ENCODE results near the gene HOXB2. TPM values are rescaled to one million over a fixed set of nuclear protein-coding genes. Genes with fewer than 3 reads are reported as not detected.

HOXB2 gene
- total and polyA plus RNA-seq, 2 of the 8 experiments (the other 6 are each of a cell fraction or from before 2014, with no cell fraction given): not detected

DNA sequence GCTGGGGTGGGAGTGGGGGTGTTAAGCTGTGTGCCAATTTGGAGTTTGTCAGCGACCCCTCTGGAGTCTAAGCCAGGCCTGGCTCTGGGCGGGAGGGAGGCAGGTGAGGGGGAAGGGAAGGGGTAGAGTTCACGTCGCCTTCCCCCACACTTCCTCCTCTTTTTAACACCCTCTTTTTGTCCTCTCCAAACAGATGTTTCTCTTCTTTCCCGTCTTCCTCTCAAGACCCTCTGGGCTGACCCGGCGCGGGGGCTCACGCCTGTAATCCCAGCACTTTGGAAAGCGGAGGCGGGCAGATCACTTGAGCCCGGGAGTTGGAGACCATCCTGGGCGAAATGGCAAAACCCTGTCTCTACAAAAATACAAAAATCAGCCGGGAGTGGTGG, 17.4 kb downstream of the HOXB2 start:
- peak overlapping the region; percentile 31 to 70 for H3K4me2 ChIP-seq (ENCODE audit: insufficient read depth in 1 of 2, low read depth in 2 of 2, low read length in 2 of 2)
- WGBS, 2 experiments (ENCODE audit: extremely low coverage in 1 of 2, insufficient coverage in 1 of 2, insufficient read length in 1 of 2, insufficient replicate concordance in 2 of 2, low coverage in 1 of 2, low lambda C conversion rate in 2 of 2, missing lambda C conversion rate in 1 of 2): 7% methylated on average over 10 of the region's 14 CpGs; no CpG with 5 or more reads in 1 of the 2 experiments
- DNase-seq (ENCODE audit: low read depth in 1 of 2, low spot score in 2 of 2) (no peak), FAIRE-seq (no peak)
- H2AK5ac ChIP-seq (ENCODE audit: low read depth, low read length): no peak overlapping the region
- H2BK5ac ChIP-seq (ENCODE audit: low read depth, low read length): peak overlapping the region; percentile 40; the same call in 1 of the 2 replicates
- H2AFZ ChIP-seq (ENCODE audit: low read length): no peak overlapping the region
- H3K9ac ChIP-seq (replicated peaks in 1 of 4; ENCODE audit: extremely low read depth in 1 of 4, low read depth in 3 of 4, low read length in 3 of 4): no peak overlapping the region
- H4K20me1 ChIP-seq (replicated peaks in 1 of 2; ENCODE audit: control insufficient read depth in 1 of 2, insufficient read depth in 2 of 2, low read length in 2 of 2): peaks cover 6 to 11% of the 10 kb centered on the region in 2 experiments
- no peak overlapping the region for H2BK120ac ChIP-seq (replicated peaks; ENCODE audit: low read depth, low read length)
- no peak overlapping the region for H3K27ac ChIP-seq (ENCODE audit: low read depth, low read length)
- H3K27me3 ChIP-seq (replicated peaks in 1 of 4; ENCODE audit: control insufficient read depth in 3 of 4, extremely low read depth in 1 of 4, insufficient read depth in 3 of 4, low read length in 3 of 4): peaks cover 82 to 100% (median 97%) of the 10 kb centered on the region in 4 experiments
- H3K79me1 ChIP-seq (ENCODE audit: low read depth, low read length): no peaks in the 10 kb centered on the region
- no peak overlapping the region for H3K56ac ChIP-seq (replicated peaks; ENCODE audit: insufficient read length, low read depth, low read length)
- H2BK15ac ChIP-seq (ENCODE audit: low read length): peak overlapping the region; percentile 46; the same call in 1 of the 2 replicates
- ChIA-PET CTCF (ENCODE audit: partially characterized antibody) (interaction anchor here (0.6 to 1.8 kb wide), 6 partner anchors 16 to 95 kb away, joined by 3 to 5 read pairs (median 4); no protein-coding TSS in a partner anchor), POLR2A (ENCODE audit: partially characterized antibody) (interaction anchor here (0.9 kb wide), 1 partner anchor 13 kb away, joined by 3 read pairs; no protein-coding TSS in a partner anchor)
- no peak overlapping the region for H3K14ac ChIP-seq (ENCODE audit: insufficient read length)
- H3K36me3 ChIP-seq (ENCODE audit: control insufficient read depth in 2 of 4, insufficient read depth in 4 of 4, low read length in 3 of 4): no peaks in the 10 kb centered on the region
- H3K9me3 ChIP-seq (ENCODE audit: insufficient read depth in 2 of 2, low read depth in 1 of 2, low read length in 1 of 2): no peaks in the 10 kb centered on the region
- H3K4ac ChIP-seq (replicated peaks; ENCODE audit: insufficient read length, low read depth, low read length): no peak overlapping the region
- H3K4me3 ChIP-seq (ENCODE audit: extremely low read depth in 1 of 4, insufficient read depth in 2 of 4, low read depth in 3 of 4, low read length in 4 of 4): peak overlapping the region in 2 of 4 experiments; percentile 1 to 54; a peak in 4 of 8 replicates
- TF ChIP-seq, protein P1, sequence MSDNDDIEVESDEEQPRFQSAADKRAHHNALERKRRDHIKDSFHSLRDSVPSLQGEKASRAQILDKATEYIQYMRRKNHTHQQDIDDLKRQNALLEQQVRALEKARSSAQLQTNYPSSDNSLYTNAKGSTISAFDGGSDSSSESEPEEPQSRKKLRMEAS (IDR thresholded peaks at IDR 0.05): no peak
- TF ChIP-seq EP300 (IDR thresholded peaks at IDR 0.05; ENCODE audit: borderline replicate concordance in 1 of 2, low read depth in 2 of 2, low read length in 2 of 2): no peak
- TF ChIP-seq CHD1 (IDR thresholded peaks at IDR 0.05; ENCODE audit: low read depth, low read length): no peak
- TF ChIP-seq RBBP5 (IDR thresholded peaks at IDR 0.05; ENCODE audit: borderline replicate concordance, low read depth, low read length): no peak
- TF ChIP-seq GTF2F1 (IDR thresholded peaks at IDR 0.05; ENCODE audit: borderline replicate concordance, low read depth, low read length): no peak
- TF ChIP-seq POU5F1 (IDR thresholded peaks at IDR 0.05; ENCODE audit: low read depth, low read length): no peak
- no peak for TF ChIP-seq KDM5A (IDR thresholded peaks at IDR 0.05; ENCODE audit: low read length)
- peak; percentile 54 for TF ChIP-seq SUZ12 (IDR thresholded peaks at IDR 0.05; ENCODE audit: low read length)
- no peak for TF ChIP-seq CTBP2 (IDR thresholded peaks at IDR 0.05; ENCODE audit: borderline replicate concordance, insufficient read depth, insufficient read length, low read length)
- 0 out of 2 replicates have a peak, but pooled peaks have one; percentile 28 for TF ChIP-seq EGR1 (IDR thresholded peaks at IDR 0.05; ENCODE audit: borderline replicate concordance, low read depth, low read length)
- no peak for TF ChIP-seq GABPA (IDR thresholded peaks at IDR 0.05; ENCODE audit: borderline replicate concordance, insufficient read depth, low read length)
- peak; percentile 53 for TF ChIP-seq RNF2 (IDR thresholded peaks at IDR 0.05; ENCODE audit: borderline replicate concordance, low read depth, low read length, missing control alignments, poor library complexity, severe bottlenecking)
- peaks cover 5% of the 10 kb centered on the region; the same call in 1 of the 2 replicates for H3K23me2 ChIP-seq (ENCODE audit: low read depth, low read length)
- H3K79me2 ChIP-seq (ENCODE audit: control insufficient read depth in 1 of 2, insufficient read depth in 2 of 2, low read length in 2 of 2): no peaks in the 10 kb centered on the region
- H4K8ac ChIP-seq (ENCODE audit: extremely low read depth, insufficient read depth, low read length): peak overlapping the region; percentile 25; the same call in 1 of the 2 replicates
- peaks cover 0 to 20% (median 10%) of the 10 kb centered on the region in 4 experiments; a peak in 6 of 7 replicates for H3K4me1 ChIP-seq (replicated peaks in 1 of 4; ENCODE audit: control insufficient read depth in 3 of 4, insufficient read depth in 4 of 4, low read length in 3 of 4)
- H3K18ac ChIP-seq (ENCODE audit: extremely low read depth, low read length): no peak overlapping the region; the same call in 1 of the 2 replicates
- H3K23ac ChIP-seq (ENCODE audit: insufficient read length): no peak overlapping the region
- no peak overlapping the region for H2BK20ac ChIP-seq (ENCODE audit: low read length)
- H2BK12ac ChIP-seq (ENCODE audit: low read depth, low read length): peak overlapping the region; percentile 10; the same call in 1 of the 2 replicates
- no peak overlapping the region for H4K5ac ChIP-seq (ENCODE audit: insufficient read length, low read depth, low read length)
- H4K91ac ChIP-seq (replicated peaks; ENCODE audit: insufficient read length, low read length): peak overlapping the region; percentile 32
